Left renal cortex interstitium (tissue), 4 donors: ENCODE results near the gene OR10H3. TPM values are rescaled to one million over a fixed set of nuclear protein-coding genes. Genes with fewer than 3 reads are reported as not detected.
A peak's percentile ranks its signal among the peaks of the same experiment; 100 is the strongest.
"Not testable (repeated sequence)": the region's sequence is repeated elsewhere in the genome, so short reads cannot be mapped to it uniquely, and the experiment has no call there.

Source experiments
- DNase-seq, 4 donors: peaks; one replicate each; pipeline ENCODE4 v3.0.0-alpha.2; 2013; ENCODE audit warnings: low read depth in 4 of 4, low spot score in 2 of 4, missing footprints in 1 of 4
- polyA plus RNA-seq, 4 donors: library from polyadenylated mRNA; unstranded; fragments of 120-200 nt; gene quantifications; one replicate each; pipeline ENCODE4 v1.2.1, GENCODE V29; 2013; ENCODE audit not compliant: insufficient read length in 4 of 4

Gene OR10H3, protein sequence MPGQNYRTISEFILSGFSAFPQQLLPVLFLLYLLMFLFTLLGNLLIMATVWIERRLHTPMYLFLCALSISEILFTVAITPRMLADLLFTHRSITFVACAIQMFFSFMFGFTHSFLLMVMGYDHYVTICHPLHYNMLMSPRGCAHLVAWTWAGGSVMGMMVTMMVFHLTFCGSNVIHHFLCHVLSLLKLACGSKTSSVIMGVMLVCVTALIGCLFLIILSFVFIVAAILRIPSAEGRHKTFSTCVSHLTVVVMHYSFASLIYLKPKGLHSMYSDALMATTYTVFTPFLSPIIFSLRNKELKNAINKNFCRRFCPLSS
- not detected for polyA plus RNA-seq

DNA sequence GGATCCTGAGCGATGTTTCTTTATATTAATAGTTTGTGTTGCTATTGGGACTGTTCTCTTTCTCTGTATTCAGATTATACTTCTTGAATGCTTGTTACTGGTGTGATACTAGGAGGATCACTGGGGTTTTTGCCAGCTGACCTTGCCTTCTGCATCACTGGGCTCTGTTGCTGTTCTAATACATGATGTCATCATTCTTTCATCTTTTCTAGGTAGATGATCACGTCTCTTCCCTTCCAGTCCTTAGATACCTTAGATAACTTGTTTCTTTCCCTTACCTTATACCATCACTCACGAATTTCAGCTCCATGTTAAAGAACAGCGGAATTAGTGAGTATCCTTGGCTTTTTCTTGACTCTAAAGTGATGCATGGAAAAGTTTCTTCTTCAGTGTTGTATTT lies at the start of gene OR10H3:
Gene OR10H3, plus strand, starts transcription at position 264 of the 400 bp plus-strand sequence. CDS start 3,408 bp downstream, outside the sequence.
- DNase-seq: no peak

GRCh38 chr19:15696654-15697194 lies 41.1 kb upstream of the OR10H3 start:
- DNase-seq: no peak

- DNase-seq: no peak
These were observed 35.8 kb upstream of the OR10H3 start for GRCh38 chr19:15701757-15702533.

GRCh38 chr19:15702534-15702930 lies 35.3 kb upstream of the OR10H3 start:
- peak in 1 of 4 donors; percentile 12 for DNase-seq

- no peak for DNase-seq
These were observed 23.1 kb upstream of the OR10H3 start for GRCh38 chr19:15714638-15715037.

- no peak for DNase-seq
These were observed 22.1 kb upstream of the OR10H3 start for GRCh38 chr19:15715642-15716041.

- no peak for DNase-seq
These were observed 20.0 kb upstream of the OR10H3 start for GRCh38 chr19:15717809-15718208.

DNA sequence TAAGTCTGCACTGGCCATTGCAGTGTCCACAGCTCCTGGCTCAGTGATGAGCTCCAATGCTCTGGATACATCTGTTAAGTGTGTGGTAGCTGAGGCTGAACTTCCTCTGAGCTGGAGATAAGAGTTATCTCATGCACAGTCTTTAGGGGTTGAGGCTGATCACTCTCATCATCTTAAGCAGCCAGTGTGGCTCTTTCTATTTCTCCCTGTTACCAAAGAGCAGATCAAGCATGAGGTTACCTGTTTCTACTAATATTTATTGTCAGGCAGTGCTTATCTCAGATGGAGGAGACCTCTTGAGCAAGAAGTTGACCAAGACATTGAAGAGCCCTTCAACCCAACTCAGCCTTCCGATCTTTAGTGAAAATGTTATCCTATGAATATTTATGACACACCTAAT lies 16.5 kb upstream of the OR10H3 start:
- DNase-seq: no peak

DNA sequence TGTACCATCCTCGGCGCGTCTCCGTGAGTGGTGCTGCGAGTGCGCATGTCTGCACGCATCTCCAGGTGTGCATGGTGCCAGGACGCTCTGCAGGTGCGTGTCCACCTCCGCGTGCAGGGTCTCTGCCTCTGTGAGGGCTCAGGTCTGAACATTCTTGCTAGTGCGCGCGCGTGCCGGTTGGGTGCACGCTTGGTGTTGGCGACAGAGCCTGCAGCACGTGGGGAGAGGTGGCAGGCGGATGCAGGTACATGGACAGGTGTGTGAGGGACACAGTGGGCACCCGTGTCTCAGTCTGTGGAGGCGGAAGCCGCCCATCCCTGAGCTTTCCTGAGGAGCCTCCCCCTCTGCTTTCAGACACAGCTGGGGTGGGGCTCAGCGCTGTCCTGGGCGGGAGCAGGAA lies 14.8 kb upstream of the OR10H3 start:
- DNase-seq: no peak

DNA sequence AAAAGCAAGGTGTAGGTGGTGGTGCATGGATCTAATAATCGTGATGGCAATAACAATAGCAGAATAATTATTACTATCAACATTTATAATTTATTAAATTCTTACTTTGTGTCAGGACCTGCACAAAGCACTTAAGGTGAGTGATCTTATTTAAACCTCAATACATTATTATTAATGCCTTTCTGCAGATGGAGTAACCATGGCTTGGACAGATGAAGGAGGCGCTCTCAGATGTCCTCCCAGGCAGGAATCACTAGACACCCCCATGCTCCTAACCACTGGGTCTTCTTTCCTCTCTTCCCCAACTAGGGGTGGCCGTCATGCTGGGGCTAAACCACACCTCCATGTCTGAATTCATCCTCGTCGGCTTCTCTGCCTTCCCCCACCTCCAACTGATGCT lies 10.1 kb upstream of the OR10H3 start, which contains the start of gene OR10H2:
Gene OR10H2, plus strand, starts transcription at position 301 of the 400 bp plus-strand sequence. Its CDS starts 20 bp downstream, at position 321.
- no peak for DNase-seq

DNA sequence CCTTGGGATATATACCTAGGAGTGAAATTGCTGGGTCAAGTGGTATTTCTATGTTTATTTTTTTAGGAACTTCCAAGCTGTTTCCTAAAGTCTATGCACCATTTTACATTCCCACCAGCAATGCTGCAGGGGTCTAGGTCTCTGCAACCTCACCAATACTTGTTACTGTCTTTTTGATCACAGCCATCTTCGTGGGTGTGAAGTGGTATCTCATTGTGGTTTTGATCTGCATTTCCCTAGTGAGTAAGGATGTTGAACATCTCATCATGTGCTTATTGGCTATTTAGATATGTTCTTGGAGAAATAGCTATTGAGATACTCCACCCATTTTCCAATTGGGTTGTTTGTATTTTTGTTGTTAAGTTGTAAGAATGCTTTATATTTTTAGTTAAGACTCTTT lies 7.2 kb upstream of the OR10H3 start:
- no peak for DNase-seq

DNA sequence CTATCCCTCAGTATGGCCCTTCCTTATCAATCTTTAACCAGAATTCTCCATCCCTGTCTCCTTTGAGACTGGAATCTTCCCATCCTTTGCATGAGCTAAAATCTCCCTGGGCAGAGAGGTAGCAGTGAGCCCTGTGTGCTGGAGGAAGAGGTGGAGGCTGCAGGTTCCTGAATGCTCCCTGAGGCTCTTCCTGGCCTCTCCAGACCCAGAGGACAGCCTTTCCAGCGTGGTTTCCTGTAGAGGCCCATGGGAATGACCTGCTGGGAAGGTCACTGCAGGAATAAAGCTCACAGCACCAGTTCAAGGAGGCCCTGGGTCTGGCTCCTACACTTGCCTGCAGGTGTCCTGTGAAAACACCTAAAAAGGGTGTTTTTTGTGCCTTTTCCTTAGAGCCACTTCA lies 5.4 kb upstream of the OR10H3 start:
- DNase-seq: no peak

DNA sequence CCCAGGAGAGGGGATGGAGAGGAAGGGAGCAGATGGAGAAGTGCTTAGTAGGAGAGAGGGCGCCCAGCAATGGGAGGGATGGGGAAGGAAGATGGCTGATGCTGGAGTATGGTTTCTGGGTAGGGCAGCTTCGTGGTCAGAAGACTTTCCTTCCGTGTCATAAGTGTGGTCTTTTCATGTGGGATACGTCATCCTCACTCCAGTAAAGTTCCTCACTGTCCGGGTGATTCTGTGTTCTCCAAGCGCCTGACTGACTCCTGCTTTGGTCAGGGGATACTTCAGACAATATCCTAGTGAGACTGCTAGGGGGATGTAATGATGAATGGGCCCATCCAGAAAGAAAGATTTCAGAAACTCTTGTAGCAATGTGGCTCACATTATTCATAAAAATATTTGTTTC lies 3.9 kb upstream of the OR10H3 start:
- DNase-seq: no peak

GRCh38 chr19:15740785-15741184 lies 3.0 kb downstream of the OR10H3 start:
- DNase-seq: no peak

GRCh38 chr19:15748239-15748638 lies 10.5 kb downstream of the OR10H3 start:
- no peak for DNase-seq

DNA sequence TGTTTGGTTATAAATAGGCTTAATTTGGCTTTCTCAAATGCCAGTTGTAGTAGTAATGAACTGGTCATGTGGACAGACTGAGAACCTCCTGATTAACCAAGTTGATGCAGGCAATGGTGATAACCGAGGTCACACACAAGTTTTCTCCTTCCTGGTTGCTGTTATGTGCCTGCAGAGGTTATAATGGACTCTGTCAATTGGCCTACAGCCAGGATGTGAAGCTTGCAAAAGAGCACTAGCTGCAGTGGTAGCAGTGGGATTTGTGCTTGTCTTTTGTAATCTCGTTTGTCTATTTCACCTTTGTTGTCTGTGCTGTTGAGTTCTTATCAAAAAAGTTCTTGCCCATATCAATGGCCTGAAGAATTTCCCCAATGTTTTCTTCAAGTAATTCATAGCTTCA lies 20.6 kb downstream of the OR10H3 start:
- DNase-seq: no peak

- DNase-seq: no peak
These were observed 22.3 kb downstream of the OR10H3 start for GRCh38 chr19:15759962-15760565.

GRCh38 chr19:15769586-15769985 lies 31.8 kb downstream of the OR10H3 start:
- DNase-seq: no peak

DNA sequence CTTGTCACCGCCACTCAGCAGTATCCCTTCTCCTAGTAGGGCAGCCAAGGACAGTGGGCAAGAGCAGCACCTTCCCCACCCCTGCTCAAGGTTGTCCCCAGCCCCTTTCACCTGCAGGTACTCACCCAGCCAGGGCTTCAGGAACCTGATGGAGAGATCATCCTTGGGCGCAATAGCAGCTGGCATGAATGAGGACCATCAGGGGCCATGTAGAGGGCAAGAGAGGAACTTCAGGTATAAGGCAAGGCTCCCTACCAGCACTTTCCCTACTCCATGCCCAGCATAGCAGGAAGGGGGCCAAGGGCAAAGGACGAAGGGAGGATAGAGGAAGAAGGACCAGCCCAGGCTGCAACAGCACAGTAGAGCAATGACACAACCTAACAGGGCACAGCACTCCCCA lies 36.4 kb downstream of the OR10H3 start:
- not testable (repeated sequence) for DNase-seq

GRCh38 chr19:15775249-15775648 lies 37.5 kb downstream of the OR10H3 start:
- no peak for DNase-seq

DNA sequence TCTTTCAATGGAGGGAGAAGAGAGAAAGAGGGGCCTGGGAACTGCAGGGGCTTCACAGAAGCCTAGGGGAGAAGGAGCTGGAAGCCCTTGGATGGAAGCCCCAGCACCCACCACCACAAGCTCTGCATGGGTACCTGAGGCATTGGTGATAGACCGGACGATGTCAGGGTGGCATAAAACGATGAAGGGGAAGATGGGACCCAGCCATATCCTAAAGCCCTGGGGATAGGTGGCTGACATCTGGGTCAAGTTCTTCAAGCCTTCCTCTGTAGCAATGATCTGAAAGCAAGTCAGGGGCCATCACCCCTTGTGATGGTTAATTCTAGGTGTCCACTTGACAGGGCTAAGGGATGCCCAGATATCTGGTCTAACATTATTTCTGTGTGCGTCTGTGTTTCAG lies 38.5 kb downstream of the OR10H3 start:
- DNase-seq: no peak
